ENCODE results near the gene ZDHHC13. TPM values are rescaled to one million over a fixed set of nuclear protein-coding genes. Genes with fewer than 3 reads are reported as not detected.

ZDHHC13 gene
- total RNA-seq, 1 donor from 2014 or later, result 5.9 TPM

Other genes starting within 250 kb of the ZDHHC13 start
- not detected for gene MRGPRX1, start 177.8 kb upstream of the ZDHHC13 start, total RNA-seq
- gene MRGPRX2, start 56.5 kb upstream of the ZDHHC13 start, total RNA-seq, result not detected
- 1,162 TPM for gene CSRP3, start 84.8 kb downstream of the ZDHHC13 start, total RNA-seq
- 5.8 TPM for gene E2F8, start 123.8 kb downstream of the ZDHHC13 start, total RNA-seq

Data from left ventricle myocardium superior (tissue), 1 donor.